HUES6 (cell line): ENCODE results near the gene NIT1.

Experiments
- H3K27ac ChIP-seq: 2 replicates; pipeline ENCODE4 v1.7.0; 2013; ENCODE audit warnings: low read depth, mild to moderate bottlenecking, low read length, inconsistent platforms
- H3K27me3 ChIP-seq: 2 replicates; pipeline ENCODE4 v1.6.1; 2013; ENCODE audit warnings: low read length; ENCODE audit not compliant: control insufficient read depth, insufficient read depth
- H3K36me3 ChIP-seq: 2 replicates; pipeline ENCODE4 v1.6.1; 2013; ENCODE audit warnings: low read length; ENCODE audit not compliant: control insufficient read depth, insufficient read depth
- H3K4me1 ChIP-seq: 2 replicates; pipeline ENCODE4 v1.6.1; 2013; ENCODE audit warnings: low read length; ENCODE audit not compliant: control insufficient read depth, insufficient read depth
- H3K4me3 ChIP-seq: 2 replicates; pipeline ENCODE4 v1.5.1; 2013; ENCODE audit warnings: low read depth, low read length
- H3K9ac ChIP-seq: one replicate; pipeline ENCODE4 v1.6.1; 2013; ENCODE audit warnings: mild to moderate bottlenecking, low read length
- H3K9me3 ChIP-seq: 2 replicates; pipeline ENCODE4 v1.6.1; 2013; ENCODE audit warnings: low read depth, low read length; ENCODE audit not compliant: control insufficient read depth, insufficient read depth

The NIT1 gene

GRCh38 chr1:161117759-161118581, at the start of gene NIT1, which contains the start of gene PFDN2:
Gene NIT1, plus strand, starts transcription at chr1:161118105. Its CDS starts 72 bp downstream, at chr1:161118177.
Gene PFDN2, minus strand, starts transcription at chr1:161118037. Its CDS starts 11 bp downstream, at chr1:161118026.
- Histone ChIP-seq H3K4me3 (peak within 1 kb of the TSS; percentile 99), H3K27ac (peak within 1 kb of the TSS; percentile 57), H3K36me3 (peaks cover 41% of the 10 kb centered on the region), H3K9me3 (no peaks in the 10 kb centered on the region), H3K27me3 (no peaks in the 10 kb centered on the region), H3K4me1 (peaks cover 10% of the 10 kb centered on the region), H3K9ac (peak within 1 kb of the TSS; percentile 92)

GRCh38 chr1:161068306-161069234, 49.3 kb upstream of the NIT1 start:
- Histone ChIP-seq H3K9me3 (no peaks in the 10 kb centered on the region), H3K27me3 (no peaks in the 10 kb centered on the region), H3K4me3 (no peak overlapping the region), H3K27ac (no peak overlapping the region), H3K4me1 (peaks cover 5% of the 10 kb centered on the region), H3K9ac (no peak overlapping the region), H3K36me3 (no peaks in the 10 kb centered on the region)

GRCh38 chr1:161069241-161069640, 48.7 kb upstream of the NIT1 start:
- no peak overlapping the region for H3K27ac ChIP-seq
- no peak overlapping the region for H3K4me3 ChIP-seq
- H3K9me3 ChIP-seq, result no peaks in the 10 kb centered on the region
- no peak overlapping the region for H3K9ac ChIP-seq
- no peaks in the 10 kb centered on the region for H3K36me3 ChIP-seq
- H3K4me1 ChIP-seq, result peaks cover 5% of the 10 kb centered on the region
- no peaks in the 10 kb centered on the region for H3K27me3 ChIP-seq

GRCh38 chr1:161069731-161070270, 48.1 kb upstream of the NIT1 start, which contains the start of gene ARHGAP30:
Gene ARHGAP30, minus strand, starts transcription at chr1:161069891. Its CDS starts 267 bp downstream, at chr1:161069624.
- H3K4me1 ChIP-seq, result peaks cover 5% of the 10 kb centered on the region
- H3K27ac ChIP-seq, result no peak within 1 kb of the TSS
- no peak within 1 kb of the TSS for H3K4me3 ChIP-seq
- H3K27me3 ChIP-seq, result no peaks in the 10 kb centered on the region
- no peaks in the 10 kb centered on the region for H3K9me3 ChIP-seq
- H3K9ac ChIP-seq, result no peak within 1 kb of the TSS
- H3K36me3 ChIP-seq, result no peaks in the 10 kb centered on the region

GRCh38 chr1:161070761-161071160, 47.1 kb upstream of the NIT1 start:
- no peak overlapping the region for H3K4me3 ChIP-seq
- no peaks in the 10 kb centered on the region for H3K36me3 ChIP-seq
- H3K9ac ChIP-seq, result no peak overlapping the region
- H3K4me1 ChIP-seq, result peaks cover 5% of the 10 kb centered on the region
- H3K27ac ChIP-seq, result no peak overlapping the region
- no peaks in the 10 kb centered on the region for H3K9me3 ChIP-seq
- H3K27me3 ChIP-seq, result no peaks in the 10 kb centered on the region

GRCh38 chr1:161071886-161072371, 46.0 kb upstream of the NIT1 start:
- H3K27me3 ChIP-seq, result no peaks in the 10 kb centered on the region
- no peaks in the 10 kb centered on the region for H3K36me3 ChIP-seq
- no peak overlapping the region for H3K27ac ChIP-seq
- peaks cover 5% of the 10 kb centered on the region for H3K4me1 ChIP-seq
- H3K9ac ChIP-seq, result no peak overlapping the region
- no peak overlapping the region for H3K4me3 ChIP-seq
- no peaks in the 10 kb centered on the region for H3K9me3 ChIP-seq

GRCh38 chr1:161072751-161073449, 45.0 kb upstream of the NIT1 start:
- Histone ChIP-seq H3K9ac (no peak overlapping the region), H3K4me3 (no peak overlapping the region), H3K27ac (no peak overlapping the region), H3K9me3 (no peaks in the 10 kb centered on the region), H3K36me3 (no peaks in the 10 kb centered on the region), H3K27me3 (no peaks in the 10 kb centered on the region), H3K4me1 (peaks cover 5% of the 10 kb centered on the region)

- H3K27me3 ChIP-seq, result no peaks in the 10 kb centered on the region
- H3K4me3 ChIP-seq, result no peak overlapping the region
- no peak overlapping the region for H3K9ac ChIP-seq
- H3K36me3 ChIP-seq, result no peaks in the 10 kb centered on the region
- peaks cover 3% of the 10 kb centered on the region for H3K4me1 ChIP-seq
- H3K27ac ChIP-seq, result no peak overlapping the region
- H3K9me3 ChIP-seq, result no peaks in the 10 kb centered on the region
These were observed 44.3 kb upstream of the NIT1 start for GRCh38 chr1:161073474-161074121.

- no peaks in the 10 kb centered on the region for H3K9me3 ChIP-seq
- H3K36me3 ChIP-seq, result no peaks in the 10 kb centered on the region
- H3K27ac ChIP-seq, result no peak overlapping the region
- no peak overlapping the region for H3K9ac ChIP-seq
- H3K27me3 ChIP-seq, result no peaks in the 10 kb centered on the region
- no peak overlapping the region for H3K4me3 ChIP-seq
- peaks cover 4% of the 10 kb centered on the region for H3K4me1 ChIP-seq
These were observed 43.1 kb upstream of the NIT1 start for GRCh38 chr1:161074676-161075368.
